Liver (tissue), 9 donors: ENCODE results near the gene DTL. TPM values are rescaled to one million over a fixed set of nuclear protein-coding genes. Genes with fewer than 3 reads are reported as not detected.
"Not testable (repeated sequence)": the region's sequence is repeated elsewhere in the genome, so short reads cannot be mapped to it uniquely, and the experiment has no call there.

ENCODE experiments used
- DNase-seq: peaks from one replicate; pipeline ENCODE4 v3.0.0-alpha.2; 2017; ENCODE audit warnings: low spot score
- H3K27ac ChIP-seq, 2 donors: one replicate each; pipeline ENCODE4 v1.7.0; 2013; ENCODE audit warnings: inconsistent platforms in 2 of 2, low read length in 2 of 2, control low read depth in 1 of 2, low read depth in 1 of 2, mild to moderate bottlenecking in 1 of 2
- H3K27me3 ChIP-seq, 4 donors: one replicate each; pipeline versions ENCODE4 v1.6.1 to v1.7.0; 2013; ENCODE audit warnings: low read length in 3 of 4, inconsistent platforms in 1 of 4, mild to moderate bottlenecking in 1 of 4, moderate library complexity in 1 of 4; ENCODE audit not compliant: control insufficient read depth in 4 of 4, insufficient read depth in 4 of 4
- H3K36me3 ChIP-seq, 4 donors: one replicate each; pipeline versions ENCODE4 v1.6.1 to v1.7.0; 2013; ENCODE audit warnings: low read length in 3 of 4, mild to moderate bottlenecking in 3 of 4, low read depth in 1 of 4, moderate library complexity in 1 of 4; ENCODE audit not compliant: control insufficient read depth in 4 of 4, insufficient read depth in 3 of 4
- H3K4me1 ChIP-seq, 4 donors: one replicate each; pipeline versions ENCODE4 v1.6.1 to v1.7.0; 2013; ENCODE audit warnings: low read length in 3 of 4, mild to moderate bottlenecking in 3 of 4, moderate library complexity in 1 of 4; ENCODE audit not compliant: control insufficient read depth in 4 of 4, insufficient read depth in 4 of 4
- H3K4me3 ChIP-seq, 3 donors: one replicate each; pipeline versions ENCODE4 v1.6.1 to v1.7.0; 2013; ENCODE audit warnings: low read length in 3 of 3, control low read depth in 1 of 3, low read depth in 1 of 3, mild to moderate bottlenecking in 1 of 3
- H3K9ac ChIP-seq, 2 donors: one replicate each; pipeline ENCODE4 v1.7.0; 2013; ENCODE audit warnings: low read length in 2 of 2, mild to moderate bottlenecking in 2 of 2, moderate library complexity in 2 of 2, control low read depth in 1 of 2, low read depth in 1 of 2
- H3K9me3 ChIP-seq, 4 donors: one replicate each; pipeline versions ENCODE4 v1.6.1 to v1.7.0; 2013; ENCODE audit warnings: low read length in 3 of 4; ENCODE audit not compliant: control insufficient read depth in 4 of 4
- ATF3 ChIP-seq: IDR thresholded peaks from 2 replicates; pipeline ENCODE4 v1.6.1; 2016; ENCODE audit warnings: antibody characterized with exemption
- FOXA1 ChIP-seq: IDR thresholded peaks from 2 replicates; pipeline ENCODE4 v1.6.1; 2016; ENCODE audit warnings: antibody characterized with exemption
- FOXA2 ChIP-seq: IDR thresholded peaks from 2 replicates; pipeline ENCODE4 v1.6.1; 2016; ENCODE audit warnings: antibody characterized with exemption
- HNF4A ChIP-seq, 2 donors: conservative IDR thresholded peaks; 2 replicates each; pipeline ENCODE4 v1.6.1; 2016; ENCODE audit warnings: antibody characterized with exemption in 2 of 2, mild to moderate bottlenecking in 2 of 2
- JUND ChIP-seq, 2 donors: IDR thresholded peaks; 2 replicates each; pipeline ENCODE4 v1.6.1; 2016; ENCODE audit warnings: antibody characterized with exemption in 2 of 2
- NR2F2 ChIP-seq: IDR thresholded peaks from 2 replicates; pipeline ENCODE4 v1.6.1; 2016; ENCODE audit warnings: antibody characterized with exemption
- RAD21 ChIP-seq, 2 donors: IDR thresholded peaks; 2 replicates each; pipeline ENCODE4 v1.6.1; 2016; ENCODE audit warnings: antibody characterized with exemption in 2 of 2, mild to moderate bottlenecking in 2 of 2
- REST ChIP-seq: IDR thresholded peaks from 2 replicates; pipeline ENCODE4 v1.6.1; 2016; ENCODE audit warnings: antibody characterized with exemption, mild to moderate bottlenecking
- SP1 ChIP-seq: IDR thresholded peaks from 2 replicates; pipeline ENCODE4 v1.6.1; 2018; ENCODE audit warnings: antibody characterized with exemption, mild to moderate bottlenecking
- TAF1 ChIP-seq: conservative IDR thresholded peaks from 2 replicates; pipeline ENCODE4 v1.6.1; 2016; ENCODE audit warnings: antibody characterized with exemption, mild to moderate bottlenecking
- YY1 ChIP-seq: IDR thresholded peaks from 2 replicates; pipeline ENCODE4 v1.6.1; 2016; ENCODE audit warnings: antibody characterized with exemption, mild to moderate bottlenecking
- ZBTB33 ChIP-seq: IDR thresholded peaks from 2 replicates; pipeline ENCODE4 v1.6.1; 2016; ENCODE audit warnings: antibody characterized with exemption
- WGBS: extraction: QIAGEN DNeasy Blood & Tissue Kit; methylation state at CpG from one replicate; pipeline ENCODE4 v1.1.7; 2013; 5-methylcytosine and 5-hydroxymethylcytosine counted together
- polyA plus RNA-seq, 2 donors: library from polyadenylated mRNA; stranded (reverse) in 1 of 2; unstranded in 1 of 2; fragments of 200-250 nt in 1 of 2; fragments of >200 nt in 1 of 2; fragmentation: Nextera tagmentation in 1 of 2; extraction: Ambion mirVana in 1 of 2; gene quantifications; one replicate each; pipeline versions ENCODE4 v1.2.1 to v1.2.3, GENCODE V29; 2013 to 2015
- total RNA-seq, 2 donors: library from RNA; depleted of rRNA; stranded (reverse); fragments of >200 nt; gene quantifications; one replicate each; pipeline ENCODE4 v1.2.3, GENCODE V29; 2014
- TF ChIP-seq, protein P1 (sequence below): fragments of 150-350 bp; IDR thresholded peaks from 2 replicates; pipeline ENCODE4 v1.5.1; 2017; ENCODE audit warnings: improper control_type of control experiment, low read depth, low read length; ENCODE audit not compliant: missing input control
- donor health status: healthy.
- donor health status: healthy.
- donor health status: healthy.
- donor health status: healthy.
- donor health status: healthy.

DTL gene
- total and polyA plus RNA-seq, 4 donors = 0.17 to 17.9 (median 0.73) TPM

GRCh38 chr1:211986628-211987254 is 48.8 kb upstream of the DTL start:
- Histone ChIP-seq H3K9ac (no peak overlapping the region), H3K27me3 (no peaks in the 10 kb centered on the region), H3K4me1 (peaks cover 0 to 4% (median 3%) of the 10 kb centered on the region in 4 donors), H3K27ac (no peak overlapping the region), H3K4me3 (no peak overlapping the region), H3K36me3 (peaks cover 0 to 4% (median 3%) of the 10 kb centered on the region in 4 donors), H3K9me3 (no peaks in the 10 kb centered on the region)
- no peak for TF ChIP-seq JUND (IDR thresholded peaks at IDR 0.05)
- no peak for TF ChIP-seq SP1
- no peak for TF ChIP-seq YY1
- 97% methylated on average over 7 of the region's 7 CpGs for WGBS
- no peak for DNase-seq

DNA sequence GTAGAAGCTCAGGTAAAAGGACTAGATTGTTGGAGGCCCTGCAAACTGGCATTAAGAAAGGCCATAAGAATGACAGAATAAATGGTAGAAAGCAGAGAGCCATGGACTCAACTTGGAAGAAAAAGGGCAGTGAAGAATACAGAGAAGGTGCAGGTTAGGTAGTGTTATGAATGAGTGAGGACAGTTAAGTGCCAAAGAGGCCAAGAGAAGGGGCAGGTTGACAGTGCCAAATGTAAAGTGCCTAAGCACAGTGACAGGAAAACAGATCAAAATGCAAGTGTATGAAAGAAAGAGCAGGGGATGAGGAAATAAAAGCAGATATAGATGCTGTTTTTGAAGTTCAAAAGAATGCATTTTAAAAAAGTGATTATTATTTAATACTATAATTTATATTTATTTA is 43.9 kb upstream of the DTL start:
- H3K36me3 ChIP-seq = peaks cover 0 to 2% (median 0%) of the 10 kb centered on the region in 4 donors
- TF ChIP-seq FOXA1 (no peak), SP1 (no peak), REST (no peak)
- no peak overlapping the region for H3K4me3 ChIP-seq
- H3K27me3 ChIP-seq = no peaks in the 10 kb centered on the region
- DNase-seq = no peak
- H3K9ac ChIP-seq = no peak overlapping the region
- H3K27ac ChIP-seq = no peak overlapping the region
- H3K4me1 ChIP-seq = peaks cover 0 to 4% (median under 1%) of the 10 kb centered on the region in 4 donors
- no peaks in the 10 kb centered on the region for H3K9me3 ChIP-seq

GRCh38 chr1:211997426-211997825 is 38.1 kb upstream of the DTL start:
- H3K27ac ChIP-seq, H3K4me1 ChIP-seq, H3K9ac ChIP-seq, H3K4me3 ChIP-seq, DNase-seq, H3K9me3 ChIP-seq, H3K27me3 ChIP-seq: not testable (repeated sequence)
- WGBS = 95% methylated on average over 4 of the region's 4 CpGs
- H3K36me3 ChIP-seq = peaks cover 0 to 11% (median 1%) of the 10 kb centered on the region in 4 donors

DNA sequence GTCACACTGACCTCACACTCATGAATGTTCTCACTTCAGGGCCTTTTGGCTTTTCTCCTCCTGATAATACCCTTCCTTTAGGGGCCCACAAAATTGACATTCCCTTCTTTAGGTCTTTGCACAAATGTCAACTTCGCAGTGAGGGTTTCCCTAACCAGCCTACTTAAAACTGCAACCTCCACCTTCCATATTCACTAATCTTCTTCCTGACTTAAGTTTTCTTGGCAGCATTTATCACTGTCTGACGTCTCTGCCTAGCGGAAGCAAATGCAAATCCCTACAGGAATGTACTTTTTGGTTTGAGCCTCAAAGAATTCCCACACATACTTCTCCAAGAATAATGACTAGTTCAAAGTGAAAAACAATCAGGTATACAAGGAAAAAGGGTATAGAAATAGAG is 33.0 kb upstream of the DTL start:
- Histone ChIP-seq H3K27me3 (no peaks in the 10 kb centered on the region), H3K9me3 (no peaks in the 10 kb centered on the region), H3K36me3 (peaks cover 0 to 8% (median 3%) of the 10 kb centered on the region in 4 donors), H3K27ac (no peak overlapping the region), H3K4me1 (no peaks in the 10 kb centered on the region), H3K4me3 (no peak overlapping the region), H3K9ac (no peak overlapping the region)
- DNase-seq = no peak
- whole genome bisulfite sequencing = 94% methylated on average over 3 of the region's 3 CpGs
- TF ChIP-seq NR2F2 (no peak), RAD21 (IDR thresholded peaks at IDR 0.05) (no peak), FOXA2 (no peak), HNF4A (conservative IDR thresholded peaks at IDR 0.05) (no peak), TAF1 (no peak), FOXA1 (no peak), ATF3 (no peak), ZBTB33 (no peak)
- TF ChIP-seq, protein P1, sequence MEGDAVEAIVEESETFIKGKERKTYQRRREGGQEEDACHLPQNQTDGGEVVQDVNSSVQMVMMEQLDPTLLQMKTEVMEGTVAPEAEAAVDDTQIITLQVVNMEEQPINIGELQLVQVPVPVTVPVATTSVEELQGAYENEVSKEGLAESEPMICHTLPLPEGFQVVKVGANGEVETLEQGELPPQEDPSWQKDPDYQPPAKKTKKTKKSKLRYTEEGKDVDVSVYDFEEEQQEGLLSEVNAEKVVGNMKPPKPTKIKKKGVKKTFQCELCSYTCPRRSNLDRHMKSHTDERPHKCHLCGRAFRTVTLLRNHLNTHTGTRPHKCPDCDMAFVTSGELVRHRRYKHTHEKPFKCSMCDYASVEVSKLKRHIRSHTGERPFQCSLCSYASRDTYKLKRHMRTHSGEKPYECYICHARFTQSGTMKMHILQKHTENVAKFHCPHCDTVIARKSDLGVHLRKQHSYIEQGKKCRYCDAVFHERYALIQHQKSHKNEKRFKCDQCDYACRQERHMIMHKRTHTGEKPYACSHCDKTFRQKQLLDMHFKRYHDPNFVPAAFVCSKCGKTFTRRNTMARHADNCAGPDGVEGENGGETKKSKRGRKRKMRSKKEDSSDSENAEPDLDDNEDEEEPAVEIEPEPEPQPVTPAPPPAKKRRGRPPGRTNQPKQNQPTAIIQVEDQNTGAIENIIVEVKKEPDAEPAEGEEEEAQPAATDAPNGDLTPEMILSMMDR = no peak
